H9 (cell line): ENCODE results near the gene SCAP. TPM values are rescaled to one million over a fixed set of nuclear protein-coding genes. Genes with fewer than 3 reads are reported as not detected.

Source experiments
- DNase-seq: peaks from one replicate; pipeline ENCODE4 v3.0.0-alpha.2; 2017
- H2AFZ ChIP-seq: one replicate; pipeline ENCODE4 v1.6.1; 2013; ENCODE audit warnings: mild to moderate bottlenecking, low read length, control low read depth, moderate library complexity
- H2AK5ac ChIP-seq: 2 replicates; pipeline ENCODE4 v1.6.1; 2013; ENCODE audit warnings: low read length, control low read depth, mixed read lengths; ENCODE audit not compliant: insufficient read length
- H2BK120ac ChIP-seq: one replicate; pipeline ENCODE4 v1.6.1; 2013; ENCODE audit warnings: low read depth, mild to moderate bottlenecking, low read length, control low read depth, inconsistent platforms; ENCODE audit not compliant: poor library complexity, severe bottlenecking
- H2BK12ac ChIP-seq: 2 replicates; pipeline ENCODE4 v1.6.1; 2013; ENCODE audit warnings: low read length, control low read depth, mixed read lengths, low read depth; ENCODE audit not compliant: insufficient read length
- H2BK15ac ChIP-seq: 2 replicates; pipeline ENCODE4 v1.6.1; 2013; ENCODE audit warnings: low read depth, low read length, control low read depth
- H2BK20ac ChIP-seq: one replicate; pipeline ENCODE4 v1.6.1; 2013; ENCODE audit warnings: low read depth, mild to moderate bottlenecking, low read length, control low read depth, inconsistent platforms; ENCODE audit not compliant: poor library complexity, severe bottlenecking
- H2BK5ac ChIP-seq: 2 replicates; pipeline ENCODE4 v1.6.1; 2013; ENCODE audit warnings: low read length, control low read depth, mixed read lengths; ENCODE audit not compliant: insufficient read length
- H3K14ac ChIP-seq: 2 replicates; pipeline ENCODE4 v1.6.1; 2013; ENCODE audit warnings: low read length, control low read depth; ENCODE audit not compliant: insufficient read depth
- H3K18ac ChIP-seq: 2 replicates; pipeline ENCODE4 v1.6.1; 2013; ENCODE audit warnings: low read depth, mild to moderate bottlenecking, mixed read lengths, low read length, control low read depth; ENCODE audit not compliant: insufficient read length
- H3K23ac ChIP-seq: 2 replicates; pipeline ENCODE4 v1.6.1; 2013; ENCODE audit warnings: low read length, control low read depth, mixed read lengths, low read depth; ENCODE audit not compliant: insufficient read length
- H3K23me2 ChIP-seq: 2 replicates; pipeline ENCODE4 v1.6.1; 2013; ENCODE audit warnings: low read depth, mild to moderate bottlenecking, mixed read lengths, low read length, control low read depth; ENCODE audit not compliant: insufficient read length, poor library complexity, severe bottlenecking
- H3K27ac ChIP-seq: 2 replicates; pipeline ENCODE4 v1.5.1; 2013; ENCODE audit warnings: low read length, control low read depth, mixed read lengths, low read depth; ENCODE audit not compliant: insufficient read length
- H3K27me3 ChIP-seq: 2 replicates; pipeline ENCODE4 v1.6.1; 2013; ENCODE audit warnings: low read length, control low read depth, inconsistent platforms; ENCODE audit not compliant: insufficient read depth
- H3K4ac ChIP-seq: 2 replicates; pipeline ENCODE4 v1.6.1; 2013; ENCODE audit warnings: low read depth, mild to moderate bottlenecking, control low read depth, inconsistent platforms, low read length, moderate library complexity
- H3K4me1 ChIP-seq: 2 replicates; pipeline ENCODE4 v1.6.1; 2013; ENCODE audit warnings: low read length, control low read depth, inconsistent platforms; ENCODE audit not compliant: insufficient read depth
- H3K4me2 ChIP-seq: 2 replicates; pipeline ENCODE4 v1.6.1; 2013; ENCODE audit warnings: low read length, control low read depth, mixed read lengths; ENCODE audit not compliant: insufficient read length, insufficient read depth
- H3K56ac ChIP-seq: 2 replicates; pipeline ENCODE4 v1.6.1; 2013; ENCODE audit warnings: low read depth, mild to moderate bottlenecking, mixed read lengths, low read length, control low read depth; ENCODE audit not compliant: insufficient read length
- H3K79me1 ChIP-seq: 2 replicates; pipeline ENCODE4 v1.6.1; 2013; ENCODE audit warnings: low read depth, mild to moderate bottlenecking, moderate library complexity, low read length, control low read depth, inconsistent platforms; ENCODE audit not compliant: insufficient read depth, poor library complexity, severe bottlenecking
- H3K79me2 ChIP-seq: 2 replicates; pipeline ENCODE4 v1.6.1; 2013; ENCODE audit warnings: low read length, control low read depth, inconsistent platforms; ENCODE audit not compliant: insufficient read depth
- H3K9ac ChIP-seq: 2 replicates; pipeline ENCODE4 v1.6.1; 2013; ENCODE audit warnings: low read length, control low read depth, mixed read lengths; ENCODE audit not compliant: insufficient read length; ENCODE audit errors: extremely low read depth
- H3K9me3 ChIP-seq: one replicate; pipeline ENCODE4 v1.6.1; 2013; ENCODE audit warnings: low read depth, low read length, inconsistent platforms; ENCODE audit not compliant: control insufficient read depth
- H3T11ph ChIP-seq: one replicate; pipeline ENCODE4 v1.6.1; 2013; ENCODE audit warnings: mild to moderate bottlenecking, low read length, control low read depth, inconsistent platforms
- H4K20me1 ChIP-seq: one replicate; pipeline ENCODE4 v1.6.1; 2013; ENCODE audit not compliant: control insufficient read depth, insufficient read length, insufficient read depth
- H4K5ac ChIP-seq: 2 replicates; pipeline ENCODE4 v1.6.1; 2013; ENCODE audit warnings: low read depth, mild to moderate bottlenecking, mixed read lengths, low read length, control low read depth; ENCODE audit not compliant: insufficient read length
- H4K8ac ChIP-seq: replicated peaks from 2 replicates; pipeline ENCODE4 v1.6.1; 2013; ENCODE audit warnings: low read length, control low read depth, mixed read lengths, low read depth; ENCODE audit not compliant: insufficient read length
- H4K91ac ChIP-seq: 2 replicates; pipeline ENCODE4 v1.6.1; 2013; ENCODE audit warnings: low read depth, mild to moderate bottlenecking, moderate library complexity, mixed read lengths, low read length, control low read depth; ENCODE audit not compliant: insufficient read length
- H3K27ac Mint-ChIP-seq, 3 experiments: 2 replicates in 2 of 3; 3 replicates in 1 of 3; pipeline ENCODE4 v1.8.0; 2020 to 2021; ENCODE audit warnings: mixed read lengths in 3 of 3, mild to moderate bottlenecking in 1 of 3, moderate library complexity in 1 of 3
- H3K27me3 Mint-ChIP-seq: 2 replicates; pipeline ENCODE4 v1.8.0; 2021; ENCODE audit warnings: low read depth, mild to moderate bottlenecking, moderate library complexity, mixed read lengths
- H3K36me3 Mint-ChIP-seq, 3 experiments: 2 replicates in 2 of 3; 3 replicates in 1 of 3; pipeline ENCODE4 v1.8.0; 2020 to 2021; ENCODE audit warnings: low read depth in 3 of 3, mixed read lengths in 3 of 3; ENCODE audit not compliant: insufficient read depth in 1 of 3
- H3K4me1 Mint-ChIP-seq, 2 experiments: 2 replicates each; pipeline ENCODE4 v1.8.0; 2020; ENCODE audit warnings: mixed read lengths in 2 of 2
- H3K4me3 Mint-ChIP-seq, 2 experiments: 2 replicates in 1 of 2; 3 replicates in 1 of 2; pipeline ENCODE4 v1.8.0; 2020 to 2021; ENCODE audit warnings: mild to moderate bottlenecking in 2 of 2, mixed read lengths in 2 of 2, moderate library complexity in 1 of 2
- H3K9me3 Mint-ChIP-seq, 2 experiments: 2 replicates in 1 of 2; 3 replicates in 1 of 2; pipeline ENCODE4 v1.8.0; 2020; ENCODE audit warnings: mild to moderate bottlenecking in 2 of 2, mixed read lengths in 2 of 2, moderate library complexity in 1 of 2
- WGBS: extraction: QIAGEN DNeasy Blood & Tissue Kit; methylation state at CpG from one replicate; pipeline ENCODE4 v1.1.7; 2013; ENCODE audit warnings: missing lambda C conversion rate, low lambda C conversion rate, mixed read lengths; ENCODE audit not compliant: insufficient read length; ENCODE audit errors: extremely low coverage; 5-methylcytosine and 5-hydroxymethylcytosine counted together
- total RNA-seq: library from RNA; stranded (reverse); gene quantifications from 2 replicates; pipeline ENCODE4 v1.2.1, GENCODE V29; 2021
- TF ChIP-seq, protein P1 (sequence below): fragments of 200-600 bp; sonication (generic); conservative IDR thresholded peaks from 3 replicates; pipeline ENCODE4 v1.8.0; 2021; ENCODE audit warnings: antibody characterized with exemption, mild to moderate bottlenecking

The SCAP gene
- total RNA-seq, 1 experiment from 2014 or later = 104 TPM

DNA sequence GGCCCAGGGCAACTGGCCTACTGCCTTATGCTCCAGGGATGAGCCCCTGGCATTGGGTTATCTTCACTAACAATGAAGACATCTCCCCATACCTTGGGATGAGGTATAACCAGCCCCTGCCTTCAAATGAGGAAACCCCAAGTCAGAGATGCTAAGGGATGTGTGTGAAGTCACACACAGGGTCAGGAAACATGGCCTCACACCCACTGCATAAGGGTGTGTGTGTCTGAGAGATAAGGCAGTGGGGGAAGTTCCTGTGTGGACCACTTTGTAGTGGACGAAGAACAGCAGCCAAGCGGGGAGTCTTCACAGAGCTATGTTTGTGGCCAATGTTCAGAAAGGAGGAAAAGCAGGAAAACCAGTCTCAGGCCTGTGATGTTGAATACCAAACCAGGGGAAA, 27.3 kb upstream of the SCAP start:
- DNase-seq = no peak
- Histone ChIP-seq H3K4me2 (no peak overlapping the region), H3K9me3 (no peaks in the 10 kb centered on the region), H2BK20ac (no peak overlapping the region), H3K4ac (no peak overlapping the region), H3K9ac (no peak overlapping the region), H2BK15ac (no peak overlapping the region), H3K27ac (no peak overlapping the region), H3K79me1 (no peaks in the 10 kb centered on the region), H4K5ac (no peak overlapping the region), H2BK5ac (no peak overlapping the region), H4K91ac (no peak overlapping the region), H2AK5ac (no peak overlapping the region), H3K23me2 (no peaks in the 10 kb centered on the region), H2BK120ac (no peak overlapping the region), H2AFZ (no peak overlapping the region), H3K79me2 (peaks cover 2% of the 10 kb centered on the region; the same call in 1 of the 2 replicates), H3T11ph (no peak overlapping the region), H2BK12ac (no peak overlapping the region), H3K56ac (no peak overlapping the region), H3K4me1 (no peaks in the 10 kb centered on the region; the same call in 1 of the 2 replicates), H4K8ac (no peak overlapping the region), H3K14ac (no peak overlapping the region), H4K20me1 (no peaks in the 10 kb centered on the region), H3K27me3 (no peaks in the 10 kb centered on the region), H3K23ac (no peak overlapping the region), H3K18ac (no peak overlapping the region)
- H3K27ac Mint-ChIP-seq = peak overlapping the region in 1 of 3 experiments; percentile 1; a peak in 5 of 7 replicates
- TF ChIP-seq, protein P1, sequence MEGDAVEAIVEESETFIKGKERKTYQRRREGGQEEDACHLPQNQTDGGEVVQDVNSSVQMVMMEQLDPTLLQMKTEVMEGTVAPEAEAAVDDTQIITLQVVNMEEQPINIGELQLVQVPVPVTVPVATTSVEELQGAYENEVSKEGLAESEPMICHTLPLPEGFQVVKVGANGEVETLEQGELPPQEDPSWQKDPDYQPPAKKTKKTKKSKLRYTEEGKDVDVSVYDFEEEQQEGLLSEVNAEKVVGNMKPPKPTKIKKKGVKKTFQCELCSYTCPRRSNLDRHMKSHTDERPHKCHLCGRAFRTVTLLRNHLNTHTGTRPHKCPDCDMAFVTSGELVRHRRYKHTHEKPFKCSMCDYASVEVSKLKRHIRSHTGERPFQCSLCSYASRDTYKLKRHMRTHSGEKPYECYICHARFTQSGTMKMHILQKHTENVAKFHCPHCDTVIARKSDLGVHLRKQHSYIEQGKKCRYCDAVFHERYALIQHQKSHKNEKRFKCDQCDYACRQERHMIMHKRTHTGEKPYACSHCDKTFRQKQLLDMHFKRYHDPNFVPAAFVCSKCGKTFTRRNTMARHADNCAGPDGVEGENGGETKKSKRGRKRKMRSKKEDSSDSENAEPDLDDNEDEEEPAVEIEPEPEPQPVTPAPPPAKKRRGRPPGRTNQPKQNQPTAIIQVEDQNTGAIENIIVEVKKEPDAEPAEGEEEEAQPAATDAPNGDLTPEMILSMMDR = no peak
- H3K9me3 Mint-ChIP-seq = no peaks in the 10 kb centered on the region
- peaks cover 44 to 71% (median 66%) of the 10 kb centered on the region in 3 experiments; a peak in 6 of 7 replicates for H3K36me3 Mint-ChIP-seq
- H3K4me3 Mint-ChIP-seq = no peak overlapping the region
- no peaks in the 10 kb centered on the region for H3K27me3 Mint-ChIP-seq
- no CpG with 5 or more reads among the region's 2 CpGs for WGBS
- peaks cover 16 to 17% of the 10 kb centered on the region in 2 experiments for H3K4me1 Mint-ChIP-seq
